ENCODE measurements around the gene DUSP8.

DNA sequence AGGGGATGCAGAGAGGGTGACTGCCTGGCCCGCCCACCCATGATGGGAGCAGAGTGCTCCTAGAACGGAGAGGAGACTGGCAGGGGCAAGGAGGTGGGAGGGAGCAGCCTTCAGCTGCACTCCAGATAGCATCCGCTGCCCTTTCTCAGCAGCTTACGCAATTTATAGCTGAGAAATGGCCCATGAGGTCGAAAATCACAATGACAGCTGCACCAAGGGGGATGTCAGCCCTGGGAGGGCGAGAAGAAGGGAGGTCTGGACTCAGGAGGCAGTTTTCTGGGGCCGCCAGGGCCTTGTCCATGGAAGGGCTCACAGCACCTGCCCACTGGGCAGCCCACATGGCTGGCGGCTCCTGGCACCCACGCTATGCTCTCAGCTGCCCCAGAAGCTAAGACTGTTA lies 67.9 kb downstream of the DUSP8 start:
- TF ChIP-seq, protein P1, sequence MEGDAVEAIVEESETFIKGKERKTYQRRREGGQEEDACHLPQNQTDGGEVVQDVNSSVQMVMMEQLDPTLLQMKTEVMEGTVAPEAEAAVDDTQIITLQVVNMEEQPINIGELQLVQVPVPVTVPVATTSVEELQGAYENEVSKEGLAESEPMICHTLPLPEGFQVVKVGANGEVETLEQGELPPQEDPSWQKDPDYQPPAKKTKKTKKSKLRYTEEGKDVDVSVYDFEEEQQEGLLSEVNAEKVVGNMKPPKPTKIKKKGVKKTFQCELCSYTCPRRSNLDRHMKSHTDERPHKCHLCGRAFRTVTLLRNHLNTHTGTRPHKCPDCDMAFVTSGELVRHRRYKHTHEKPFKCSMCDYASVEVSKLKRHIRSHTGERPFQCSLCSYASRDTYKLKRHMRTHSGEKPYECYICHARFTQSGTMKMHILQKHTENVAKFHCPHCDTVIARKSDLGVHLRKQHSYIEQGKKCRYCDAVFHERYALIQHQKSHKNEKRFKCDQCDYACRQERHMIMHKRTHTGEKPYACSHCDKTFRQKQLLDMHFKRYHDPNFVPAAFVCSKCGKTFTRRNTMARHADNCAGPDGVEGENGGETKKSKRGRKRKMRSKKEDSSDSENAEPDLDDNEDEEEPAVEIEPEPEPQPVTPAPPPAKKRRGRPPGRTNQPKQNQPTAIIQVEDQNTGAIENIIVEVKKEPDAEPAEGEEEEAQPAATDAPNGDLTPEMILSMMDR (IDR thresholded peaks at IDR 0.05) = no peak
- no peak for TF ChIP-seq POLR2AphosphoS5 (IDR thresholded peaks at IDR 0.05)
